Fibroblast of mammary gland (primary cell): ENCODE data around the gene HDLBP.

Experiments
- DNase-seq: peaks from one replicate; pipeline ENCODE4 v3.0.0-alpha.2; 2010; ENCODE audit warnings: low read depth
- H3K4me3 ChIP-seq: 2 replicates; pipeline ENCODE4 v1.5.1; 2011; ENCODE audit warnings: low read depth, mild to moderate bottlenecking, low read length, moderate library complexity; ENCODE audit not compliant: control insufficient read depth
- TF ChIP-seq, protein P1 (sequence below): conservative IDR thresholded peaks from 2 replicates; pipeline ENCODE4 v1.5.1; 2011; ENCODE audit warnings: low read depth, low read length, inconsistent platforms; ENCODE audit not compliant: control insufficient read depth, insufficient read depth

HDLBP gene

DNA sequence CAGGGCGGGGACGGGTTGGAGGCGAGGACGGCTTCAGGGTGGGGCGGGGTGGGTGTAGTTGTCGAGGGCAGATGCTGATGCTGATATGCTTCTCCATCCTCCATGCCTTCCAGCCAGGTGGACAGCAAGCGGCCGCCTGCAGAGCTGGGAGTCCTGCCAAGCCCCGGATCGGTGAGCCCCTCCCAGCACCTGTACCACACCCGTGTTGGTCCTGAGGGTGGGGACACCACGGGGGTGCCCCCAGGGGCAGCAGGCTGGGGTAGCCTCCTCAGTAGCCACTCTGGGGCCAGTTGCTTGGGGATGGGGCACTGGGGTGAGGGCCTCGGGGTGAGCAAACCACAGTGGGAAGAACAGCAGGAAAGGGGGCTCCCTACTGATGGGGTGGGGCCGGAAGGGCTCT is 124.4 kb downstream of the HDLBP start:
- H3K4me3 ChIP-seq = no peak overlapping the region
- TF ChIP-seq, protein P1, sequence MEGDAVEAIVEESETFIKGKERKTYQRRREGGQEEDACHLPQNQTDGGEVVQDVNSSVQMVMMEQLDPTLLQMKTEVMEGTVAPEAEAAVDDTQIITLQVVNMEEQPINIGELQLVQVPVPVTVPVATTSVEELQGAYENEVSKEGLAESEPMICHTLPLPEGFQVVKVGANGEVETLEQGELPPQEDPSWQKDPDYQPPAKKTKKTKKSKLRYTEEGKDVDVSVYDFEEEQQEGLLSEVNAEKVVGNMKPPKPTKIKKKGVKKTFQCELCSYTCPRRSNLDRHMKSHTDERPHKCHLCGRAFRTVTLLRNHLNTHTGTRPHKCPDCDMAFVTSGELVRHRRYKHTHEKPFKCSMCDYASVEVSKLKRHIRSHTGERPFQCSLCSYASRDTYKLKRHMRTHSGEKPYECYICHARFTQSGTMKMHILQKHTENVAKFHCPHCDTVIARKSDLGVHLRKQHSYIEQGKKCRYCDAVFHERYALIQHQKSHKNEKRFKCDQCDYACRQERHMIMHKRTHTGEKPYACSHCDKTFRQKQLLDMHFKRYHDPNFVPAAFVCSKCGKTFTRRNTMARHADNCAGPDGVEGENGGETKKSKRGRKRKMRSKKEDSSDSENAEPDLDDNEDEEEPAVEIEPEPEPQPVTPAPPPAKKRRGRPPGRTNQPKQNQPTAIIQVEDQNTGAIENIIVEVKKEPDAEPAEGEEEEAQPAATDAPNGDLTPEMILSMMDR = no peak
- DNase-seq = no peak

DNA sequence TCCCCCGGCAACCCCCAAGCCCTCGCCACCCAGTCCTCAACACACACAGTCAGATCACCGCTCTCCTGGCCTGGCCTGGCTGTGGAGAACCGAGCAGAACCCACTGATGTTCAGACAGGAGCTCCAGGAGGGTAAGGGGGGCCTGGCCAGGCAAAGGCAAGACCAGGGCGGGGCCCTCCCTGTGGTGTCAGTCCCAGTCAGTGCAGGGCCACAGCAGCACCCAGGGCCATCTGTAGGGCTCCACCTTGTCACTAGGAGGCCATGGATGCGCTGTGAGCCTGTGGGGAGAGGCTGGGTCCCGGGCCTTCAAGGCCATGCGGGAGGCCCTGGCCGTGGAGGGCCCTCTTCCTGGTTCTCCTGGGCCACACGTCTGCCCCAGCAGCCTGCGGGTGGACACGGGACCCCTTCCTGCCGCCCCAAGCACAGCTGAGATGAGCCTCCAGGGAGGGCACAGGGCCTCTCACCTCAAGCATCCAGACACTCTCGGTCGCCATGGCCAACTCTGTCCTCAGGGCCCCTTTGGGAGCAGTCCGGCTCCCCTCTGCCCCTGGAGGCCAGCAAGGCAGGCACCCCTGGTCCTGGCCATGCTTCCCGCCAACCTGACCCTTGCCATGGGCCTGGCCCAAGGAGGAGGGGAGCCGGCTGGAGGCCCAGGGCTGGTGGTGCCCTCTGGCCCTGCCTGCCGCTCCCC is 125.0 kb downstream of the HDLBP start:
- no peak for DNase-seq
- TF ChIP-seq, protein P1 = no peak

DNA sequence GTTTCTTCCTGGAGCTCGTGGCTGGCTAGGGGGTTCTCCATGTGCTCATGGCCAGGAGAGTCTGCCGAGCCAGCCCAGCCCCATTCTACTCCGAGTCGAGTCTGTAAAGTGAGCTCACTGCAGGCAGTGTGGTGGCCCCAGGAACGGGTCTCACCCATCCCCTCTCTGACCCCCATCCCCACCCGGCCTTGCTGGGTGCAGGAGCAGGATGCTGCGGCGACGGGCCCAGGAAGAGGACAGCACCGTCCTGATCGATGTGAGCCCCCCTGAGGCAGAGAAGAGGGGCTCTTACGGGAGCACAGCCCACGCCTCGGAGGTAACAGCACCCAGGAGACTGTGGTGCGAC is 125.6 kb downstream of the HDLBP start:
- no peak overlapping the region for H3K4me3 ChIP-seq
- TF ChIP-seq, protein P1 = no peak

More for the DNA sequence above, 125.0 kb downstream of the HDLBP start:
- H3K4me3 ChIP-seq = no peak overlapping the region

DNA sequence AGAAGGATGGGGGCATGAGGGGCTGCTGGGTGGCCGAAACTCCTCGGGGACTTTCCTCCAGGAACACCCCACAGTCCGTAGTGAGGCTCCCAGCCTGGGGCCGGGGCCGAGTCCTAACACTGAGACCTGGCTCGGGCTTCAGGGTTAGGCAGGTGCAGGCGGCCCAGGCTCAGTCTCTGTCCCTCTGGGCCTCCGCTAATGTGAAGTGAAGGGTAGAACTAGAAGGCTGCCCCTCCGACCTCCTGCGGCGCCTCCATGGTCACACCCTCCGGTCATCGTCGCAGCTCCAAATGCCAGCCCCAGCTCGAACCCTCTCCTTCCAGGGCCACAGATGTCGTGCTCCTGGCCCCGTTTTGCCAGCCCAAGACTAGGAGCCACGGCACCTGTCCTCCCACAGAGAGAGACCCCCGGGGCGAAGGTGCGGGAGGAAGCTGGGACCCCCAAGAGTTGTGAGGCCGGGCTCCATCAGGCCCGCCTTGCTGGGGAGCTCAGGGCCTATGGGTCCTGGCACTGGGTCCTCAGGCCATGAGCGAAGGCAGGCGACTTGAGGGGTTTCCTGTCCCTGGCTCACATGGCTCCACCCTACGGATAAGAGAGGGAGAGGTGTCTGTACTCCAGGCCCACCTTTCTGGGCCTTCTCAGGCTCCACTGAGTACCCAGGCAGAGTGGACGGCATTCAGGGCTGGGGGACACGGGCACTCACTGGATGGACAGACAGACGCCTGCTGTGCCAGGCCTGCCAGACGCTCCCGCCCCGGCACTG is 126.2 kb downstream of the HDLBP start:
- DNase-seq = no peak
- H3K4me3 ChIP-seq = no peak overlapping the region
- TF ChIP-seq, protein P1 = no peak

More for the DNA sequence above, 125.6 kb downstream of the HDLBP start:
- DNase-seq = no peak

DNA sequence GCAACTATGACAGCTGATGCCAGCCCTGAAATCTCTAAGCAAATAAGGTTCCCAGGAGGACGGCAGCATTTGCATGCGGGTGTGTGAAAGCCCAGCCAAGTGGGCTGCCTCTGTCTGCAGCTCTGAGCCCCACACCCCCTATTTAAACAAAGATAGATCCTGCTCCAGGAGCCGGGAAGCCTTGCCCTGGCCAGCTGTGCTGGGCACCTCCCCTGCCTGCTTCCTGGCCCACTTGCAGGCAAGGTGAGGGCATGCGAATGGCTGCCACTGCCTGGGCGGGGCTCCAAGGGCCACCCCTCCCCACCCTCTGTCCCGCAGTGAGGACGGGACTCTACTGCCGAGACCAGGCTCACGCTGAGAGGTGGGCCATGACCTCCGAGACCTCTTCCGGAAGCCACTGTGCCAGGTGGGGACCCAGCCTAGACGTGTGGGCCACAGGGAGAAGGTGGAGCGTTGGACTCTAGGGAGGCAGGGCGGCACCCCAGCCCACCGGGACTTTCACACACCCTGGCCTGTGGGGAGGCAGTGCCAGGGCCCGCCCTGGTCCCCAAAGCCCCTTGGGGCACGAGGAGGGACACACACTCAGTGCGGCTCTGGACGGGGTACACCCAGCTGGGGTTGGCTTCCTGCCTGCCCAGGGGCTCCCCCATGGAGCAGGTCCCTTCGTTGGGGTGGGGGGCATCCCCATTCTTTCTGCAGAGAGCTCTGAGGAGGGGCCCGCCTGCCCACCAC is 126.9 kb downstream of the HDLBP start, which contains the start of gene ANO7:
Gene ANO7 (plus strand): TSS at position 317 of the 732 bp plus-strand sequence. CDS start 1,387 bp downstream, outside the sequence.
- no peak within 1 kb of the TSS for H3K4me3 ChIP-seq
- DNase-seq = no peak
- TF ChIP-seq, protein P1 = no peak

DNA sequence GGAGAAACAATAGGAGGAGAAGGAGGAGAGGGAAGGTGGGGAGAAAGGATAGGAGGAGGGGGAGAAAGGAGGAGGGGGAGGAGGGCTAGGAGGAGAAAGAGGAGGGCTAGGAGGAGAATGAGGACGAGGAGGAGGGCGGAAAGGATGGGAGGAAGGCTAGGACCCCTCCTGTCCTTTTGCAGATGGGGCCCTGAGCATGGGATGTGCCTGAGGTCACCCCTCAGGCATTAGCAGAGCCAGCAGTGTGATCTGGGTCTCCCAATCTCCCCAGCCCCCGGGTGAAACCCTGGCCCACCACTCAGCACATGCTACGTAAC is 127.6 kb downstream of the HDLBP start:
- TF ChIP-seq, protein P1 = no peak
- no peak for DNase-seq
- no peak overlapping the region for H3K4me3 ChIP-seq
